HG02943 (cell line): ENCODE results near the gene LRP1B.

Experiments used
- ATAC-seq: cut with Tn5 transposase; IDR thresholded peaks from one replicate; pipeline ENCODE4 v1.9.1; 2021; ENCODE audit warnings: mild to moderate bottlenecking, low read depth, moderate library complexity; ENCODE audit not compliant: unreplicated experiment

The LRP1B gene

DNA sequence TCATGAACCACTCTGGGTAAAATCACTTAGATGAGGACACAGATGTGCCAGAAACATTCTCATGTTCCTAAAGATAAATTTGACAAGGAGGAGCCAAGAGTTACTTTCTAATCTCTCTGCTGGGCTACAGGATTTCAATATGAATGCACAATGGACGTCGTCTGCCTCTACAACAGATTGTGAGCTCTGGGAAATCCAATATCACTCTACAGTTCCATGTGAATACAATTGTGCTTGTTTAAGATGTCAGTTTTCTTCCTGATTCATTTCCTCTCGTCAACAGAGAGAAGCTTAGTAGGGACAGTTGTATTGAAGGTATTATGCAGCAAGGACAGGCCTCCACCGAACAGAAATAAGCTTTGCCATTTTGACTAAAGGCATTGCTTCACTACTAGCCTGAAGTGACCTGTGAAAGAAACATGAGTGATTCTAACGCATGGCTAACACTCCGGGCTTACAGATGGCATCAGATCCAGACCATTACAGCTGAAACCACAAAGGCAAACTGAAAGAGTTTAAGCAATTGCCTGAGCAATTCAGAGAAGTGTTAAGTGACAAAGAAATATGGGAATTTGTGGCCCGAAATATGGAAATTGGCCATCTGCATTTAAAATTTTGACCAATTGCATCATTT lies 1591.5 kb downstream of the LRP1B start:
- no peak for ATAC-seq

- no peak for ATAC-seq
Measured at GRCh38 chr2:140529706-140530105, 1601.1 kb downstream of the LRP1B start.

- ATAC-seq, result no peak
Measured at GRCh38 chr2:140528982-140529381, 1601.8 kb downstream of the LRP1B start.

DNA sequence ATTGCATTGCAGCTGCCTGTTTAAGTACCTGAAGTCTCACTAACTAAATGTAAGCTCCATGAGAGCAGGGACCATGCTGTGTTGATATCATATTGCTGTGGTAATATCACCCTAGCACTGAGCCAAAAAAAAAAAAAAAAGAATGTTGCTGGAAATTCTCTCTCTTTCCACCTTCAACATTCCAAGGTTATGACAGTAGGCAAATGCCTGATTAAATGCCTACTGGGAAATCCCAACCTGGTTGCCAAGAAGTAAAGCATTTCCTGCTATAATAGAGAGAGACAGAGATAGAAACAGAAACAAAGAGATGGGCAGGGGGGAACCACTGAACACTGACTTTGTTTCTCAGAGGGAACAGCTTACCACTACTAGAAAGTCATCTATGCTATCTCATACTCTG lies 1604.2 kb downstream of the LRP1B start:
- ATAC-seq, result no peak

DNA sequence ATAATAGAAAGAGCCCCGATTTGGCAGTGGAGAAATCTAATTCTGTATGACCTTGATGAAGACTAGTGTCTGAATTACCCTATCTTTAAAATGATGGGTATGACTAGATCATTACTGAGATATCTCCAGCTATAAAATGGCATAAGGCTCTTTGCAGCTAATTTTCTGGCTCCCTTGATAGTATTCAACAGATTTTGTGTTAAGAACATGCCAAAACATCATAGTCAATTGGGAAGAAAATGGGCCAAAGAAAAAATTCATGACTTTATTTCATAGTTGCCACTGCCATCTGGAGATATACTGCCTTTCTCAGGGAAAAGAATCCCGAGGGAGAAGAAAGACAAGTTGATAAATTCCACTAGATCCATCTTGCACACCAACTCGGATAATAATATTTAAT lies 1618.7 kb downstream of the LRP1B start:
- ATAC-seq, result no peak

DNA sequence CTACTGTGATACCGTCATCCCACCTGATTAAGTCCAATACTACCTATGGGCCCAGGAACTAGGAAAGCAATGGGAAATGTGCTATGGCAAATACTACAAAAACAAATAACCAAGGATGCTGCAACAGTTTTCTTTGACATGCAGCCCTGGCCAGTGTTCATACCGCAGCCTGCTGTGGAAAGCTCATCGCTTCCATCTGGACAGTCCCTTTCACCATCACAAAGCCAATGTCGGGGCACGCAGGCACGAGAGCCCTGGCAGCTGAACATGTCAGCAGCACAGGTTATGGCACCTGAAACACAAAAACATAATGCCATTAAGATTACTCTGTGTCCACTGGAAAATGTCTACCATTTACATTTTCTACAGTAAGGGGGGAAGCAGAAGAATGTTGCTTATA lies 1621.1 kb downstream of the LRP1B start:
- ATAC-seq, result no peak

DNA sequence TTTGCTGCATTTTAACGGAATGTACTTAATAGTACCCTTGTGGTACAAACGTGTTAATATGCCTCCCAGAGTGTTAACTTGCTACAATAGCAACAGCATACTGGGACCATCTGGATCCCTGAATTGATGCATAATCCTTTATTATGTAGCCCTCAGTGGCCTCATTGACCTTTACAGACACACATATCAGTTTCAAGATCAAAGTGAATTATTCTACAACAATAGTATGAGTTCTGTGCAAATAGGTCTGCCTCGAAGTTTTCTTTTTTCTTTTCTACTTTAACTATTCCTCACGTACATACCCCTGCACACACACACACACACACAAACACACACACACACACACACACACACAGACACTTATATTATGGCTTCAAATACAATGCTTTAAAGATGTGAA lies 1622.1 kb downstream of the LRP1B start:
- ATAC-seq, result no peak

DNA sequence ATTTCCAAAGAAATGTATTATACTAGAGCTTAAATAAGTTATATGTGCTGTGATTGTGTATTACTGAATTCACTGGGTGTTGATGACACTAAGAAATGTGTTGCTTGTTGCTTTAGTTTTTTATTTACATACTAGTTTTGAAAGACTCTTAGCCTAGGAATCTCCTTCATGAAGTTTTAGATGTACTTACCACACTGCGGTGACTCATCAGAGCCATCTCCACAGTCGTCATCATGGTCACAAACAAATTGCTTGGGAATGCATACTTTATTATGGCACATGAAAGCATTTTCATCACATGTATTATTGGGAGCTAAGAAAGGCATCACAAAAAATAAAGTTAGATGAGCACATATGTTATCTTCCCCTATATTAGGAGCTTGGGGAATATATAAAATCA lies 1624.2 kb downstream of the LRP1B start:
- no peak for ATAC-seq

- ATAC-seq, result no peak
Measured at GRCh38 chr2:140504601-140505000, 1626.2 kb downstream of the LRP1B start.

GRCh38 chr2:140502951-140503630 lies 1627.7 kb downstream of the LRP1B start:
- no peak for ATAC-seq

GRCh38 chr2:140498360-140498759 lies 1632.5 kb downstream of the LRP1B start:
- no peak for ATAC-seq

GRCh38 chr2:140496714-140497113 lies 1634.1 kb downstream of the LRP1B start:
- no peak for ATAC-seq

GRCh38 chr2:140491876-140492275 lies 1638.9 kb downstream of the LRP1B start:
- ATAC-seq, result no peak

GRCh38 chr2:140489193-140489592 lies 1641.6 kb downstream of the LRP1B start:
- ATAC-seq, result no peak

- no peak for ATAC-seq
Measured at GRCh38 chr2:140481136-140481535, 1649.7 kb downstream of the LRP1B start.

DNA sequence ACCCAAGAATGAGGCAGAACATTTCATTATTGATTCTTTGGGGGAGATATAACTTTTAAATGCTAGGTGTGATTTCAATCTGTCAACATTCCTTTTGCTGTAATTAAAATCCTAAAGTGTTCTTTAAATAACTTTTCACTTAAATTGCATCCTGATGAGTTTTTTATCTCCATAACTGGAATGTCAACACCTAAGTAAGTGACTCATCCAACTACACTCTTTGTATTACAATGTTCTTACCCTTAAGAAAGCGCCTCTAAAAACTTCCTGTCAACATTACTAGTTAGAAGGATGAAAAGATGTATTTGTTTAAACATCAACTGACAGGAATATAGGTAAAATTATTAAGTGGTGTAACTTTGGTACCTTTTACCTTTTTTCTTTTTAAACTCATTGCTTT lies 1657.0 kb downstream of the LRP1B start:
- no peak for ATAC-seq

- no peak for ATAC-seq
Measured at GRCh38 chr2:140472676-140473075, 1658.1 kb downstream of the LRP1B start.

DNA sequence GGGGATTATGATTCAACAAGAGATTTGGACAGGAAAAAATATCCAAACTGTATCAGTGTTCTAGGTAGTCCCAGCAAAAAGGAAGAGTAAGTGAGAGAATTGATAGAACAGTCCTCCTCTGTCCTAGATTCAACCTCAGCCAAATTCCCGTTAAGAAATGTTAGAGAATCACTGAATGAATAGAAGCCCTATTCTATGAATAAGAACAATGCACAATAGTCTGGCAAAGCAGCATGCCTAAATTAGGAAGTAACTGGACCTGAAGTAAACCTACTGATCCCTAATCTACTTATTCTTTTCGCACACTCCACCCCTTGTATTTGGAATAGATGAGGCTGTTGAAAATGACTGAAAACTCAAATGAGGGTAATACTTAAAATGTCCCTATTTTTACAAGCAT lies 1665.5 kb downstream of the LRP1B start:
- ATAC-seq, result no peak

GRCh38 chr2:140462990-140463389 lies 1667.8 kb downstream of the LRP1B start:
- ATAC-seq, result no peak

- ATAC-seq, result no peak
Measured at GRCh38 chr2:140457483-140457882, 1673.3 kb downstream of the LRP1B start.

DNA sequence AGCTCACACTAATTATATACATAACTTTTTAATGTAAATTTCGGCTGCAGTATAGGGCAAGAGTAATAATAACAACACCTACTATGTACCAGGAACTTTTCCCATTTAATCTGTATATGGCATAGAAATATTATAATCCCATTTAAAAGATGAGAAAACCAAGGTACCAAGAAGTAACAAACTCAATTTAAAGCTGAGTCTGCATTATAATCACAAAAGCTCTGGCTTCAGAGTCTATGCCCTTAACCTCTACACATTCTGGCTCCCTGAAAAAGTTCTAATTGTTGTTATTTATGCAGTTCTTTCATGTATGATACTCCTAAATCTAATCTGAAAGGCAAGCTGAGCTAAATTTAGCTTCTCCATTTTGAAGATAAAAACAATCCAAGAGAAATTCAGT lies 1675.5 kb downstream of the LRP1B start:
- ATAC-seq, result no peak

DNA sequence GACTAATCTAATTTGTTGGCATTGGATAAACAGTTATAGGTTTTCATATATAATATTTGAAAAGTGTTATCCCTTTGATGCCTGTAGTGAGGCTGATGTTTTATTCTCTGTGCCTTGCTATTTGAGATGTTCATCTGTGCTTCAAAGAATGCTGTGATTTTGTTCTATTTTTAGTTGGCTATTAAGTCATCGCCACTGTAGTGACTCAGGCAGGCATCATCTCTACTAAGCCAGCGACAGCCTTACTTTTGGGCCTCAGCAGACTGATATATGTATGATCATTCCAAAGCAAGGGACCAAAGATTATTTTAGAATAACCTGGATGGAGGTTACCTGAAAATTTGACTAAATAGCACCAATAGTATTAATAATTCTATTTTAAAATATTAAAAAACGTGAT lies 1676.1 kb downstream of the LRP1B start:
- no peak for ATAC-seq
